ENCODE measurements around the gene MRPL33.
"Not testable (repeated sequence)": the region's sequence is repeated elsewhere in the genome, so short reads cannot be mapped to it uniquely, and the experiment has no call there.

Gene MRPL33

DNA sequence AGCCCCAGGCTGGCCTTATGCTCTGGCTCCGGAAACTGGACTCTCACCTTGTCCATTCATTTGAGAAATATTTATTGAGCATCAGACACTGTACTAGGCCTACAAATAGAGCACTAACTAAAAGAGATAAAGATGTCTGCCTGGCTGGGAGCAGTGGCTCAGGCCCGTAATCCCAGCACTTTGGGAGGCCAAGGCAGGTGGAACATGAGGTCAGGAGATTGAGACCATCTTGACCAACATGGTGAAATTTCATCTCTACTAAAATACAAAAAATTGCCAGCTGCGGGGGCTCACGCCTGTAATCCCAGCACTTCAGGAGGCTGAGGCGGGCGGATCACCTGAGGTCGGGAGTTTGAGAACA, 7.6 kb upstream of the MRPL33 start:
- H3K9ac ChIP-seq (ENCODE audit: low read length), result no peak overlapping the region
- H3K36me3 ChIP-seq (ENCODE audit: control insufficient read depth, insufficient read depth, low read length, severe bottlenecking), result no peaks in the 10 kb centered on the region
- H3K4me1 ChIP-seq (ENCODE audit: control insufficient read depth, insufficient read depth, low read length), result peaks cover 30% of the 10 kb centered on the region
- H3K4me3 ChIP-seq (ENCODE audit: low read length), result no peak overlapping the region
- H3K9me3 ChIP-seq (ENCODE audit: control insufficient read depth, low read length), result no peaks in the 10 kb centered on the region
- DNase-seq (ENCODE audit: low read depth), result no peak
- H3K27me3 ChIP-seq (replicated peaks; ENCODE audit: control insufficient read depth, insufficient read depth, low read length), result no peaks in the 10 kb centered on the region

GRCh38 chr2:27764526-27764925, 7.0 kb upstream of the MRPL33 start:
- H3K4me3 ChIP-seq (ENCODE audit: low read length); DNase-seq (ENCODE audit: low read depth); H3K9me3 ChIP-seq (ENCODE audit: control insufficient read depth, low read length); H3K36me3 ChIP-seq (ENCODE audit: control insufficient read depth, insufficient read depth, low read length, severe bottlenecking); H3K27me3 ChIP-seq (replicated peaks; ENCODE audit: control insufficient read depth, insufficient read depth, low read length); H3K9ac ChIP-seq (ENCODE audit: low read length): not testable (repeated sequence)
- H3K4me1 ChIP-seq (ENCODE audit: control insufficient read depth, insufficient read depth, low read length), result peaks cover 30% of the 10 kb centered on the region

DNA sequence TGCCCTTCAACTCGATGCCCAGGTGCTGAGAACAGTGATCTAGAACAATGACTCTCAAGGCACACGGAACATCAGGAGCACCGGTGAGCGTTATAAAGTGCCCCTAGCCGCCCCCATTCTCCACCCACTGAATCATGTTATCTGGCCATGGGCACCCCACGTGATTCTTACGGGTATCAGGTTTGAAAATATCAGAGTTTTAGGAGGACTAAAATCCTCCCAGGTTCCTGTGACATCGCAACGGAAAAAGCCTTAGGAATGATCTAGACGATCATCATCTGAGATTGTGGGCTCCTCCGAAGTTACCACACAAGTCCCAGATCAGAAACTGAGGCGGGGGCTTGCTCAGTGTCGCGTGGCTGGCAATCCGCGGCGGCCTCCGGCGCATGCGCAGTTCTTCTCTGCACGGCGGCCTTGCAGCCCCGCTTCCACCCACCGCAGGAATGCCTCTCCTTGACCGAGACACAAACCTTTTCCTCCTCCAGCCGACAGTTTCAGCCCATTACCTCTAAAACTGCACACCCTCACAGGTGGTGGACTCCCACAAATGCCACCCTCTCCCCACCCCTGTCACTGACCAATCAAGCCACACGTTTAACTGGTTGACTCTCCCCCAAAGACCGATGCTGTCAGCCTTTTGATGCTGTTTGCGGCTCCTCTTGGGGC, 5.8 kb upstream of the MRPL33 start:
- DNase-seq (ENCODE audit: low read depth), result no peak
- H3K4me1 ChIP-seq (ENCODE audit: control insufficient read depth, insufficient read depth, low read length), result peaks cover 30% of the 10 kb centered on the region
- H3K27me3 ChIP-seq (replicated peaks; ENCODE audit: control insufficient read depth, insufficient read depth, low read length), result no peaks in the 10 kb centered on the region
- peak overlapping the region; percentile 64 for H3K9ac ChIP-seq (ENCODE audit: low read length)
- H3K4me3 ChIP-seq (ENCODE audit: low read length), result peak overlapping the region; percentile 66
- no peaks in the 10 kb centered on the region for H3K9me3 ChIP-seq (ENCODE audit: control insufficient read depth, low read length)
- no peaks in the 10 kb centered on the region for H3K36me3 ChIP-seq (ENCODE audit: control insufficient read depth, insufficient read depth, low read length, severe bottlenecking)

- no peaks in the 10 kb centered on the region for H3K9me3 ChIP-seq (ENCODE audit: control insufficient read depth, low read length)
Observed at GRCh38 chr2:27766287-27766661, 5.2 kb upstream of the MRPL33 start.

GRCh38 chr2:27771202-27771547, 344 bp upstream of the MRPL33 start:
- Histone ChIP-seq H3K27me3 (replicated peaks; ENCODE audit: control insufficient read depth, insufficient read depth, low read length) (no peaks in the 10 kb centered on the region), H3K9me3 (ENCODE audit: control insufficient read depth, low read length) (no peaks in the 10 kb centered on the region), H3K4me3 (ENCODE audit: low read length) (peak overlapping the region; percentile 93), H3K4me1 (ENCODE audit: control insufficient read depth, insufficient read depth, low read length) (peaks cover 28% of the 10 kb centered on the region), H3K9ac (ENCODE audit: low read length) (peak overlapping the region; percentile 96), H3K36me3 (ENCODE audit: control insufficient read depth, insufficient read depth, low read length, severe bottlenecking) (peaks cover 6% of the 10 kb centered on the region)
- no peak for DNase-seq (ENCODE audit: low read depth)

More at GRCh38 chr2:27766287-27766661, 5.2 kb upstream of the MRPL33 start:
- H3K4me3 ChIP-seq (ENCODE audit: low read length), result peak overlapping the region; percentile 66
- H3K4me1 ChIP-seq (ENCODE audit: control insufficient read depth, insufficient read depth, low read length), result peaks cover 29% of the 10 kb centered on the region
- H3K36me3 ChIP-seq (ENCODE audit: control insufficient read depth, insufficient read depth, low read length, severe bottlenecking), result no peaks in the 10 kb centered on the region
- DNase-seq (ENCODE audit: low read depth), result no peak
- H3K9ac ChIP-seq (ENCODE audit: low read length), result no peak overlapping the region
- no peaks in the 10 kb centered on the region for H3K27me3 ChIP-seq (replicated peaks; ENCODE audit: control insufficient read depth, insufficient read depth, low read length)

GRCh38 chr2:27772804-27773203, 1.3 kb downstream of the MRPL33 start:
- H3K4me1 ChIP-seq (ENCODE audit: control insufficient read depth, insufficient read depth, low read length), result peaks cover 31% of the 10 kb centered on the region
- H3K27me3 ChIP-seq (replicated peaks; ENCODE audit: control insufficient read depth, insufficient read depth, low read length), result no peaks in the 10 kb centered on the region
- H3K9me3 ChIP-seq (ENCODE audit: control insufficient read depth, low read length), result no peaks in the 10 kb centered on the region
- peak overlapping the region; percentile 96 for H3K9ac ChIP-seq (ENCODE audit: low read length)
- H3K4me3 ChIP-seq (ENCODE audit: low read length), result peak overlapping the region; percentile 93
- H3K36me3 ChIP-seq (ENCODE audit: control insufficient read depth, insufficient read depth, low read length, severe bottlenecking), result peaks cover 11% of the 10 kb centered on the region
- peak; percentile 42 for DNase-seq (ENCODE audit: low read depth)

- H3K9me3 ChIP-seq (ENCODE audit: control insufficient read depth, low read length), result no peaks in the 10 kb centered on the region
- peaks cover 18% of the 10 kb centered on the region for H3K36me3 ChIP-seq (ENCODE audit: control insufficient read depth, insufficient read depth, low read length, severe bottlenecking)
- DNase-seq (ENCODE audit: low read depth), result no peak
- no peak overlapping the region for H3K4me3 ChIP-seq (ENCODE audit: low read length)
- H3K9ac ChIP-seq (ENCODE audit: low read length), result peak overlapping the region; percentile 96
- peaks cover 31% of the 10 kb centered on the region for H3K4me1 ChIP-seq (ENCODE audit: control insufficient read depth, insufficient read depth, low read length)
- no peaks in the 10 kb centered on the region for H3K27me3 ChIP-seq (replicated peaks; ENCODE audit: control insufficient read depth, insufficient read depth, low read length)
Observed at GRCh38 chr2:27773959-27774358, 2.4 kb downstream of the MRPL33 start.

- H3K4me1 ChIP-seq (ENCODE audit: control insufficient read depth, insufficient read depth, low read length), result peaks cover 37% of the 10 kb centered on the region
- no peaks in the 10 kb centered on the region for H3K9me3 ChIP-seq (ENCODE audit: control insufficient read depth, low read length)
- H3K4me3 ChIP-seq (ENCODE audit: low read length), result no peak overlapping the region
- H3K27me3 ChIP-seq (replicated peaks; ENCODE audit: control insufficient read depth, insufficient read depth, low read length), result no peaks in the 10 kb centered on the region
- H3K9ac ChIP-seq (ENCODE audit: low read length), result no peak overlapping the region
- peak; percentile 34 for DNase-seq (ENCODE audit: low read depth)
- peaks cover 30% of the 10 kb centered on the region for H3K36me3 ChIP-seq (ENCODE audit: control insufficient read depth, insufficient read depth, low read length, severe bottlenecking)
Observed at GRCh38 chr2:27776097-27776496, 4.6 kb downstream of the MRPL33 start.

DNA sequence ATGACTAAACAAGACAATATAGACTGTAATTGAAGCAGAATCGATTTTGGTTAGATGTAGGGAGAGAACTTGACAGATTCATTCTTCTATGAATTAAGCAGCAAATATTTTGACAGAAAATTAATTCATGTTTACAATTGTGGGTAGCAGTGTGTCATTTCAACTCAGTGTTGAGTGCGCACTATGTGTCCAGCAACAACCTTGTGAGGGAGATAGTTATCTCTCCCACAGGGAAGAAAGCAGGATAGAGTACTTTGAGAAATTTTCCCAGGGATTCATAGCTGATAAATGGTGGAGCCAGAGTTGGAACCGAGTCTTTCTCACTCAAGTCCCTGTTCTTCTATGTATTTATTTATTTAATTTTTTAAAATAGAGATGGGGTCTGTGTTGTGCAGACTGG, 5.2 kb downstream of the MRPL33 start:
- no peak overlapping the region for H3K9ac ChIP-seq (ENCODE audit: low read length)
- no peak overlapping the region for H3K4me3 ChIP-seq (ENCODE audit: low read length)
- peaks cover 36% of the 10 kb centered on the region for H3K4me1 ChIP-seq (ENCODE audit: control insufficient read depth, insufficient read depth, low read length)
- peaks cover 30% of the 10 kb centered on the region for H3K36me3 ChIP-seq (ENCODE audit: control insufficient read depth, insufficient read depth, low read length, severe bottlenecking)
- no peaks in the 10 kb centered on the region for H3K9me3 ChIP-seq (ENCODE audit: control insufficient read depth, low read length)
- H3K27me3 ChIP-seq (replicated peaks; ENCODE audit: control insufficient read depth, insufficient read depth, low read length), result no peaks in the 10 kb centered on the region
- no peak for DNase-seq (ENCODE audit: low read depth)

- H3K9me3 ChIP-seq (ENCODE audit: control insufficient read depth, low read length), result no peaks in the 10 kb centered on the region
- peaks cover 18% of the 10 kb centered on the region for H3K4me1 ChIP-seq (ENCODE audit: control insufficient read depth, insufficient read depth, low read length)
- peak overlapping the region; percentile 3 for H3K9ac ChIP-seq (ENCODE audit: low read length)
- peaks cover 27% of the 10 kb centered on the region for H3K36me3 ChIP-seq (ENCODE audit: control insufficient read depth, insufficient read depth, low read length, severe bottlenecking)
- no peak overlapping the region for H3K4me3 ChIP-seq (ENCODE audit: low read length)
- H3K27me3 ChIP-seq (replicated peaks; ENCODE audit: control insufficient read depth, insufficient read depth, low read length), result no peaks in the 10 kb centered on the region
- peak; percentile 23 for DNase-seq (ENCODE audit: low read depth)
Observed at GRCh38 chr2:27779417-27780055, 8.0 kb downstream of the MRPL33 start.

GRCh38 chr2:27781496-27781895, 10.0 kb downstream of the MRPL33 start:
- Histone ChIP-seq H3K9ac (ENCODE audit: low read length) (no peak overlapping the region), H3K9me3 (ENCODE audit: control insufficient read depth, low read length) (no peaks in the 10 kb centered on the region), H3K27me3 (replicated peaks; ENCODE audit: control insufficient read depth, insufficient read depth, low read length) (no peaks in the 10 kb centered on the region), H3K4me1 (ENCODE audit: control insufficient read depth, insufficient read depth, low read length) (peaks cover 9% of the 10 kb centered on the region), H3K4me3 (ENCODE audit: low read length) (no peak overlapping the region), H3K36me3 (ENCODE audit: control insufficient read depth, insufficient read depth, low read length, severe bottlenecking) (peaks cover 24% of the 10 kb centered on the region)
- no peak for DNase-seq (ENCODE audit: low read depth)

GRCh38 chr2:27782701-27783100, 11.2 kb downstream of the MRPL33 start:
- H3K27me3 ChIP-seq (replicated peaks; ENCODE audit: control insufficient read depth, insufficient read depth, low read length), result no peaks in the 10 kb centered on the region
- no peak for DNase-seq (ENCODE audit: low read depth)
- no peak overlapping the region for H3K9ac ChIP-seq (ENCODE audit: low read length)
- peaks cover 20% of the 10 kb centered on the region for H3K36me3 ChIP-seq (ENCODE audit: control insufficient read depth, insufficient read depth, low read length, severe bottlenecking)
- no peak overlapping the region for H3K4me3 ChIP-seq (ENCODE audit: low read length)
- H3K4me1 ChIP-seq (ENCODE audit: control insufficient read depth, insufficient read depth, low read length), result peaks cover 9% of the 10 kb centered on the region
- H3K9me3 ChIP-seq (ENCODE audit: control insufficient read depth, low read length), result no peaks in the 10 kb centered on the region
